ENCODE measurements around the gene TBC1D32. TPM values are rescaled to one million over a fixed set of nuclear protein-coding genes. Genes with fewer than 3 reads are reported as not detected.

TBC1D32 gene
- total and polyA plus RNA-seq, 8 donors, result 6.6 to 22.2 (median 15.9) TPM

DNA sequence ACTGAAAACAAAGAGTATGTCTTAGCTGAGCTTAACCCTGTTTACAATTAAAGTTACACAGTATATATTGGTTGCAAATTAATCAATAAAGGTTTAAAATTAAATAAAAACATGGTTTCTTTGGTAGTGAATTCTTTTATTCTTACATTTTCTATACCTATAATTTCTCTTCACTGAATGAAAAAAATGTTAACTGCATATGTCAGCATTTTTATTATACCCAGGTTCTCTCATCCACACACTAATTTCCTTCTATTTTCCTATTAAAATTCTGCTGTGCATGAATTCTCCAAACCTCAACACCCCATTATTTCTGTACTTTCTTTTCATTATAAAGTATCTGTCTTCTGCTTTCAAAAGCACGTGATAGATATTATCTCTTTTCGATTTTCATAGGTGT lies 91.9 kb downstream of the TBC1D32 start:
- intact Hi-C loops (cut with DNase I), result no loop called here
- Histone ChIP-seq H3K9me3 (peaks cover 0 to 15% of the 10 kb centered on the region in 2 donors), H3K27ac (no peak overlapping the region), H3K4me3 (no peak overlapping the region), H3K4me1 (no peaks in the 10 kb centered on the region), H3K27me3 (no peaks in the 10 kb centered on the region), H3K36me3 (no peaks in the 10 kb centered on the region)
- no peak for ATAC-seq
- TF ChIP-seq, protein P1, sequence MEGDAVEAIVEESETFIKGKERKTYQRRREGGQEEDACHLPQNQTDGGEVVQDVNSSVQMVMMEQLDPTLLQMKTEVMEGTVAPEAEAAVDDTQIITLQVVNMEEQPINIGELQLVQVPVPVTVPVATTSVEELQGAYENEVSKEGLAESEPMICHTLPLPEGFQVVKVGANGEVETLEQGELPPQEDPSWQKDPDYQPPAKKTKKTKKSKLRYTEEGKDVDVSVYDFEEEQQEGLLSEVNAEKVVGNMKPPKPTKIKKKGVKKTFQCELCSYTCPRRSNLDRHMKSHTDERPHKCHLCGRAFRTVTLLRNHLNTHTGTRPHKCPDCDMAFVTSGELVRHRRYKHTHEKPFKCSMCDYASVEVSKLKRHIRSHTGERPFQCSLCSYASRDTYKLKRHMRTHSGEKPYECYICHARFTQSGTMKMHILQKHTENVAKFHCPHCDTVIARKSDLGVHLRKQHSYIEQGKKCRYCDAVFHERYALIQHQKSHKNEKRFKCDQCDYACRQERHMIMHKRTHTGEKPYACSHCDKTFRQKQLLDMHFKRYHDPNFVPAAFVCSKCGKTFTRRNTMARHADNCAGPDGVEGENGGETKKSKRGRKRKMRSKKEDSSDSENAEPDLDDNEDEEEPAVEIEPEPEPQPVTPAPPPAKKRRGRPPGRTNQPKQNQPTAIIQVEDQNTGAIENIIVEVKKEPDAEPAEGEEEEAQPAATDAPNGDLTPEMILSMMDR (IDR thresholded peaks at IDR 0.05), result no peak
- DNase-seq, result no peak

DNA sequence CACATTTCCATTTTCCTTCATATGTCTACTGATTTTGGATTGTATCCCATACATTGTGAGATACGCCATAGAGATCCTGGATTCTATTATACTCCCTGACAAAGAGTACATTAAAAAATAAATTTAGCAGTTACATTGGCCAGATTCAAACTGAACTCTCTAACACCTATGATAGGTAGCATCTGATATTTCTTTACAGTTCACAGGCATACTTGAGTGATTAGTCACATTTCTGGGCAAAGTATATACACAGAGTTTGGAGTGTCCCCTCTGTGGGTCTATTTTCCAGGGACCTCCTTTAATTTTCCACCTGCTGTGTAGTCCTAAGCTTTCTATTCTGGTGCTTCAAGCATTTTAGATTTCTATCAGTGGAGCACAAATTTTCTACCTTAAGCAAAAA lies 96.4 kb downstream of the TBC1D32 start:
- no peaks in the 10 kb centered on the region for H3K27me3 ChIP-seq
- no peaks in the 10 kb centered on the region for H3K36me3 ChIP-seq
- no peak for ATAC-seq
- H3K27ac ChIP-seq, result no peak overlapping the region
- H3K9me3 ChIP-seq, result no peaks in the 10 kb centered on the region
- no peaks in the 10 kb centered on the region for H3K4me1 ChIP-seq
- intact Hi-C loops (cut with DNase I), result no loop called here
- H3K4me3 ChIP-seq, result no peak overlapping the region
- DNase-seq, result no peak
- TF ChIP-seq, protein P1 (IDR thresholded peaks at IDR 0.05), result no peak

DNA sequence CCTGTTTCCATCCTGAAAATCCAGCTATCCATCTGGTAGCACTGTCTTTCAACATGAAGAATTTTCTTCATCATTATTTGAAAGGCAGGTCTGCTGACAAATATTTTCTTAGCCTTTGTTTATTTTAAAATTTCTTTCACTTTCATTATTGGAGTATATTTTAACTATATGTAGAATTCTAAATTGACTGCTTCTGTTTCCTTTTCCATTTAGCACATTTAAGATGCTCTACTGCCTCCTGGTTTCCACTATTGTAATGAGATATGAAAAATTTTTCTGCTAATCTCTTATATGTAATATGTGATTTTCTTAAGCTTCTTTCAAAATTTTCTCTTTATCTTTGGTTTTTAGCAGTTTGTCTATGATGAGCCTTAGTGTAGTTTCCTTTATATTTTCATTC lies 97.3 kb downstream of the TBC1D32 start:
- intact Hi-C loops (cut with DNase I), result no loop called here
- H3K27ac ChIP-seq, result no peak overlapping the region
- DNase-seq (no peak), ATAC-seq (no peak)
- TF ChIP-seq, protein P1 (IDR thresholded peaks at IDR 0.05), result no peak
- H3K36me3 ChIP-seq, result no peaks in the 10 kb centered on the region
- no peak overlapping the region for H3K4me3 ChIP-seq
- no peaks in the 10 kb centered on the region for H3K4me1 ChIP-seq
- no peaks in the 10 kb centered on the region for H3K9me3 ChIP-seq
- no peaks in the 10 kb centered on the region for H3K27me3 ChIP-seq

DNA sequence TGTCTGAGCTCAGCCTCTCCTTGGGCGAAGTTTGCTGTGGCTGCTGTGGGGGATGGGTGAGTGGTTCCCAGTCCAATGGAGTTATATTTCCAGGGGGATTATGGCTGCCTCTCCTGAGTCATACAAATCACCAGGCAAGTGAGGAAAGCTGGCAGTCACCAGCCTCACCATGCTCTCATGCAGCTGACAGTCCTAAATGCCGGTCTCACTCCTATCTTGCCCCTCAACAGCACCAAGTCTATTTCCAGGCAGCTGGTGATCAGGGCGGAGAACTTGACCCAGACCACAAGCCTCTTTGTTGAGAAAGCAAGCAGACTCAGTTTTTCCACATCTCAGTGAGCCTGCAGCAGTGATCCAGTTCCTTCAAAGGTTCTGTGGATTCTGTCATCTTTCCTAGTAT lies 98.9 kb downstream of the TBC1D32 start:
- Histone ChIP-seq H3K27ac (no peak overlapping the region), H3K36me3 (no peaks in the 10 kb centered on the region), H3K9me3 (no peaks in the 10 kb centered on the region), H3K4me1 (no peaks in the 10 kb centered on the region), H3K27me3 (no peaks in the 10 kb centered on the region), H3K4me3 (no peak overlapping the region)
- TF ChIP-seq, protein P1 (IDR thresholded peaks at IDR 0.05), result no peak
- intact Hi-C loops (cut with DNase I), result no loop called here
- ATAC-seq, result no peak
- no peak for DNase-seq

DNA sequence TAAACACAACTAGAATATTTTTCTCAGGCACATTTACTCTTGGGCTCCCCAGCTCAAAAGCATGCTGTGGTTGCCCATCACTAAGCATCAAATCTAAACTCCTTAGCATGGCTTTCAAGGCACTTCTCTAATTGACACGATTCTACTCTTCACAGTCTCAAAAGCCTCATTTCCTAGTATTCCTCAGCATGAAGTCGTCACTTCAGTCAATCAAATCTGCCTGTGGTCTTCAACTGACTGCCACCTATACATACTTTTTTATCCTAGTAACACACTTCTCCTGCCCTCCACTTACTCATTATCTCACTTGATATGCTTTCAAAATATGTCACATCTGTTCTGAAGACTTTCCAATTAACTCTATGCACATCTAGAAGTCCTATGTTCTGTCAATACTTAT lies 110.3 kb downstream of the TBC1D32 start:
- intact Hi-C loops (cut with DNase I), result no loop called here
- Histone ChIP-seq H3K36me3 (no peaks in the 10 kb centered on the region), H3K9me3 (no peaks in the 10 kb centered on the region), H3K27ac (no peak overlapping the region), H3K4me1 (no peaks in the 10 kb centered on the region), H3K27me3 (no peaks in the 10 kb centered on the region), H3K4me3 (no peak overlapping the region)
- no peak for ATAC-seq
- TF ChIP-seq, protein P1 (IDR thresholded peaks at IDR 0.05), result no peak
- no peak for DNase-seq
